Measurements from ENCODE around the gene TSEN2. TPM values are rescaled to one million over a fixed set of nuclear protein-coding genes. Genes with fewer than 3 reads are reported as not detected.

TSEN2 gene
- total RNA-seq, 2 experiments from 2014 or later, result 33.2 to 41.4 TPM

DNA sequence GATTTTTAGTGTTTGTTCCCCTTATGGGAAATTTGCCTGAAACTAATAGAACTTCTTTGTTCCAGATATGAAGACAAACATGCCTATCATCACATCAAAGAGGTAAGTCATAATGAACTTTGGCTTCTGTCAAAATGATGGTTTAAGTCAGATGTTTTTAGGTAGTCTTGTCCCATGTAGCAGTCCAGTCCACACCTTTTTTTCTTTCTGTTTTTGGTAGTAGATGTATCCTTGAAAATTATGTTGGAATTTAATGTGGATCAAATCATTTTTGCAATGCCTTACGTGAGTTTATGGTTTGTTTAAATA lies 12.1 kb downstream of the TSEN2 start:
- intact Hi-C loops (cut with micrococcal nuclease; ENCODE audit: unreplicated experiment), result loop anchor here (5.0 kb wide), 1 partner anchor 166 kb away; the partner anchor contains the start of gene RAF1
- no peak for DNase-seq (ENCODE audit: low spot score)
- H3K79me2 ChIP-seq (ENCODE audit: insufficient read depth, low read depth, low read length), result no peaks in the 10 kb centered on the region
- BruUV-seq (replicated peaks), result no TSS peak
- POLR2A ChIA-PET, result interaction anchor here (0.5 to 0.6 kb wide), 3 partner anchors 24 to 360 kb away, joined by 3 to 7 read pairs (median 3); no protein-coding TSS in a partner anchor
- H3K27ac ChIP-seq (ENCODE audit: low read depth, low read length, poor library complexity, severe bottlenecking), result no peak overlapping the region
- TF ChIP-seq EZH2phosphoT487 (IDR thresholded peaks at IDR 0.05; ENCODE audit: borderline replicate concordance, low read depth, low read length), result no peak
- TF ChIP-seq, protein P1, sequence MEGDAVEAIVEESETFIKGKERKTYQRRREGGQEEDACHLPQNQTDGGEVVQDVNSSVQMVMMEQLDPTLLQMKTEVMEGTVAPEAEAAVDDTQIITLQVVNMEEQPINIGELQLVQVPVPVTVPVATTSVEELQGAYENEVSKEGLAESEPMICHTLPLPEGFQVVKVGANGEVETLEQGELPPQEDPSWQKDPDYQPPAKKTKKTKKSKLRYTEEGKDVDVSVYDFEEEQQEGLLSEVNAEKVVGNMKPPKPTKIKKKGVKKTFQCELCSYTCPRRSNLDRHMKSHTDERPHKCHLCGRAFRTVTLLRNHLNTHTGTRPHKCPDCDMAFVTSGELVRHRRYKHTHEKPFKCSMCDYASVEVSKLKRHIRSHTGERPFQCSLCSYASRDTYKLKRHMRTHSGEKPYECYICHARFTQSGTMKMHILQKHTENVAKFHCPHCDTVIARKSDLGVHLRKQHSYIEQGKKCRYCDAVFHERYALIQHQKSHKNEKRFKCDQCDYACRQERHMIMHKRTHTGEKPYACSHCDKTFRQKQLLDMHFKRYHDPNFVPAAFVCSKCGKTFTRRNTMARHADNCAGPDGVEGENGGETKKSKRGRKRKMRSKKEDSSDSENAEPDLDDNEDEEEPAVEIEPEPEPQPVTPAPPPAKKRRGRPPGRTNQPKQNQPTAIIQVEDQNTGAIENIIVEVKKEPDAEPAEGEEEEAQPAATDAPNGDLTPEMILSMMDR (conservative IDR thresholded peaks at IDR 0.05; ENCODE audit: low read length), result no peak
- H3K4me2 ChIP-seq (ENCODE audit: low read length), result no peak overlapping the region
- no peak overlapping the region for H3K4me3 ChIP-seq (ENCODE audit: low read depth, low read length, poor library complexity, severe bottlenecking)
- peaks cover 95% of the 10 kb centered on the region for H3K36me3 ChIP-seq (ENCODE audit: insufficient read depth, low read length)
- no peaks in the 10 kb centered on the region for H3K4me1 ChIP-seq (ENCODE audit: insufficient read depth, low read length, poor library complexity, severe bottlenecking)
- H2AFZ ChIP-seq (ENCODE audit: low read length), result no peak overlapping the region
- CTCF ChIA-PET (ENCODE audit: unreplicated experiment), result no interaction called here
- H3K9me2 ChIP-seq (ENCODE audit: insufficient read depth, low read length), result no peaks in the 10 kb centered on the region
- no peaks in the 10 kb centered on the region for H3K9me3 ChIP-seq (ENCODE audit: low read length)
- no peaks in the 10 kb centered on the region for H4K20me1 ChIP-seq (ENCODE audit: insufficient read depth, low read length)

DNA sequence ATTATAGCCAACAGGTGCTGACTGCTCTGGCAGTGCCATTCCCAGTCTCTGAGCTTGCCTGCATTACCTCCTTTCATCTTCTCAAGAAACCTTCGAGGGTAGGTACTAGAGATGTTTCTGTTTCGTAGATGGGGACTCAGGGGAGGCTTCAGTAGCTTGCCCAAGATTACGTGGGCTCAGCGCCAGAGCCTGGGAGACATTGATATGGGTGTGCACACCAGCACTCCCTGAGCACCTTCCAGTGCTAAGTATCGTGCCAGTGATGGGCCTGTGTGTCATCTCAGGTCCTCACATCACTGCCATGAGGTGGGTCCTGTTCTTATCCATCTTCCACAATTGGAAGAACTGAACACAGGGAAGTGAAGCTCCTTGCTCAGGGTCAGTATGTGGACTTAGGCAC lies 15.2 kb downstream of the TSEN2 start:
- H3K4me3 ChIP-seq (ENCODE audit: low read depth, low read length, poor library complexity, severe bottlenecking), result no peak overlapping the region
- POLR2A ChIA-PET, result no interaction called here
- H3K9me3 ChIP-seq (ENCODE audit: low read length), result no peaks in the 10 kb centered on the region
- H2AFZ ChIP-seq (ENCODE audit: low read length), result no peak overlapping the region
- intact Hi-C loops (cut with micrococcal nuclease; ENCODE audit: unreplicated experiment), result loop anchor here (5.0 kb wide), 1 partner anchor 163 kb away; the partner anchor contains the start of gene RAF1
- no peaks in the 10 kb centered on the region for H3K4me1 ChIP-seq (ENCODE audit: insufficient read depth, low read length, poor library complexity, severe bottlenecking)
- H3K9me2 ChIP-seq (ENCODE audit: insufficient read depth, low read length), result no peaks in the 10 kb centered on the region
- H3K79me2 ChIP-seq (ENCODE audit: insufficient read depth, low read depth, low read length), result no peaks in the 10 kb centered on the region
- H3K27ac ChIP-seq (ENCODE audit: low read depth, low read length, poor library complexity, severe bottlenecking), result no peak overlapping the region
- TF ChIP-seq, protein P1 (conservative IDR thresholded peaks at IDR 0.05; ENCODE audit: low read length), result no peak
- TF ChIP-seq EZH2phosphoT487 (IDR thresholded peaks at IDR 0.05; ENCODE audit: borderline replicate concordance, low read depth, low read length), result no peak
- H4K20me1 ChIP-seq (ENCODE audit: insufficient read depth, low read length), result no peaks in the 10 kb centered on the region
- no peak overlapping the region for H3K4me2 ChIP-seq (ENCODE audit: low read length)
- no TSS peak for BruUV-seq (replicated peaks)
- CTCF ChIA-PET (ENCODE audit: unreplicated experiment), result no interaction called here
- DNase-seq (ENCODE audit: low spot score), result no peak
- H3K36me3 ChIP-seq (ENCODE audit: insufficient read depth, low read length), result peaks cover 95% of the 10 kb centered on the region

DNA sequence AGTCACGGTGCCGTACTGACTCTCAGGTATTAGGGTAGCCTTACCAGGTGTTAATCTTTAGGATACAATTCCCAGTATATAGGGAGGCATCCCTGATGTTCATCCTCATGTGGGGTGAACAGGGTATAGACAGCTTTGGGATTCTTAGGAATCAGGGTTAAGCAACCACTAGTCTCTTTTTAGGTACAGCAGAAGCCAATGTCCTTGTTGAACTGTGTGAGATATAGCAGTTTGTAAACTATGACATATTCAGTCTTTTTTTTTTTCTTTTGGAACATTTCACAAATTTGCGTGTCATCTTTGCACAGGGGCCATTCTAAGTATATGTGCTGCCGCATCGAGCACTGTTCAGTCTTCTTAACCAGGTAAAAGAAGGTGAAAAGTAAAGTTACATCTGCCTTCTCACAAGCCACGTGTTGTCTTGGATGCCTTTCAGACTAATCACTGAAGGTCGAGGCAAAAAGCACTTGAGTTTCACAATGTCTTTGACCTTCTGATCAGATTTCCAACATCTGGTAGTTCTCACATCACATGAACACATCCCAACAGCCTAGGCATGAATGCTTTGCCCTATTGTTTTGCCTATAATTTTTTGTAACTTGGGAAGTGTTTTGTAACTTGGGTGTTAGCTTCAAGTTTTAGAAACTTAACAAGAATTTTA lies 17.2 kb downstream of the TSEN2 start:
- POLR2A ChIA-PET, result interaction anchor here (0.8 to 0.9 kb wide), 2 partner anchors 16 to 18 kb away, joined by 3 read pairs; no protein-coding TSS in a partner anchor
- DNase-seq (ENCODE audit: low spot score), result no peak
- BruUV-seq (replicated peaks), result no TSS peak
- Histone ChIP-seq H3K4me2 (ENCODE audit: low read length) (no peak overlapping the region), H3K4me3 (ENCODE audit: low read depth, low read length, poor library complexity, severe bottlenecking) (no peak overlapping the region), H3K4me1 (ENCODE audit: insufficient read depth, low read length, poor library complexity, severe bottlenecking) (no peaks in the 10 kb centered on the region), H3K9me3 (ENCODE audit: low read length) (no peaks in the 10 kb centered on the region), H3K79me2 (ENCODE audit: insufficient read depth, low read depth, low read length) (no peaks in the 10 kb centered on the region), H3K36me3 (ENCODE audit: insufficient read depth, low read length) (peaks cover 97% of the 10 kb centered on the region), H4K20me1 (ENCODE audit: insufficient read depth, low read length) (no peaks in the 10 kb centered on the region), H3K27ac (ENCODE audit: low read depth, low read length, poor library complexity, severe bottlenecking) (no peak overlapping the region), H2AFZ (ENCODE audit: low read length) (no peak overlapping the region), H3K9me2 (ENCODE audit: insufficient read depth, low read length) (no peaks in the 10 kb centered on the region)
- intact Hi-C loops (cut with micrococcal nuclease; ENCODE audit: unreplicated experiment), result no loop called here
- CTCF ChIA-PET (ENCODE audit: unreplicated experiment), result no interaction called here
- TF ChIP-seq, protein P1 (conservative IDR thresholded peaks at IDR 0.05; ENCODE audit: low read length), result no peak
- TF ChIP-seq EZH2phosphoT487 (IDR thresholded peaks at IDR 0.05; ENCODE audit: borderline replicate concordance, low read depth, low read length), result no peak
